Thyroid gland (tissue), 4 donors: ENCODE data around the gene LIMS2. TPM values are rescaled to one million over a fixed set of nuclear protein-coding genes. Genes with fewer than 3 reads are reported as not detected.

Experiments used
- DNase-seq, 2 donors: peaks; one replicate each; pipeline ENCODE4 v3.0.0-alpha.2; 2019
- H3K27ac ChIP-seq, 3 donors: fragments of 200-600 bp; sonication (generic); 1 replicate in 2 of 3; 2 replicates in 1 of 3; pipeline ENCODE4 v1.5.1; 2016 to 2019; ENCODE audit warnings: mild to moderate bottlenecking in 1 of 3, moderate library complexity in 1 of 3
- H3K27me3 ChIP-seq: fragments of 200-600 bp; sonication (generic); one replicate; pipeline ENCODE4 v1.5.1; 2019
- H3K36me3 ChIP-seq, 2 donors: fragments of 200-600 bp; sonication (generic); one replicate each; pipeline ENCODE4 v1.5.1; 2016 to 2019
- H3K4me1 ChIP-seq, 2 donors: fragments of 200-600 bp; sonication (generic); one replicate each; pipeline ENCODE4 v1.5.1; 2017 to 2019
- H3K4me3 ChIP-seq, 3 donors: fragments of 200-600 bp; sonication (generic); replicated peaks in 1 of 3; 1 replicate in 2 of 3; 2 replicates in 1 of 3; pipeline ENCODE4 v1.5.1; 2016; ENCODE audit warnings: mild to moderate bottlenecking in 1 of 3
- H3K9me3 ChIP-seq: fragments of 200-600 bp; sonication (generic); one replicate; pipeline ENCODE4 v1.5.1; 2017
- CTCF ChIP-seq, 6 experiments: fragments of 200-600 bp in 3 of 6; fragments of 450-650 bp in 3 of 6; sonication (generic) in 3 of 6; IDR thresholded peaks; one replicate each; pipeline ENCODE4 v1.5.1; 2016 to 2019; ENCODE audit warnings: antibody characterized with exemption in 6 of 6, mild to moderate bottlenecking in 2 of 6, inconsistent platforms in 1 of 6, moderate library complexity in 1 of 6
- POLR2A ChIP-seq, 2 donors: fragments of 450-650 bp; IDR thresholded peaks; one replicate each; pipeline ENCODE4 v1.6.1; 2017; ENCODE audit warnings: antibody characterized with exemption in 2 of 2, mild to moderate bottlenecking in 2 of 2, moderate library complexity in 1 of 2
- WGBS, 2 donors: methylation state at CpG; one replicate each; pipeline ENCODE4 v1.1.5; 2017; 5-methylcytosine and 5-hydroxymethylcytosine counted together
- intact Hi-C: fragments of 100-400 bp; cut with DNase I; formaldehyde crosslinking; loops from one replicate; pipeline ENCODE4 v1.15.1; 2023
- total RNA-seq, 4 donors: library from RNA; depleted of rRNA; stranded (reverse); fragments of >200 nt; gene quantifications; one replicate each; pipeline ENCODE4 v1.2.3, GENCODE V29; 2016

Gene LIMS2
- total RNA-seq, 4 donors from 2014 or later = 9.1 to 27.8 (median 14.2) TPM

GRCh38 chr2:127654084-127654837 lies 21.1 kb downstream of the LIMS2 start:
- no peaks in the 10 kb centered on the region for H3K27me3 ChIP-seq
- intact Hi-C loops = no loop called here
- WGBS, 2 donors = 83 to 93% methylated on average over 1 to 18 of the region's 24 CpGs
- no peak for DNase-seq
- no peak overlapping the region for H3K27ac ChIP-seq
- TF ChIP-seq POLR2A (IDR thresholded peaks at IDR 0.05) (no peak), CTCF (IDR thresholded peaks at IDR 0.05) (no peak)
- H3K4me1 ChIP-seq = peaks cover 8 to 49% of the 10 kb centered on the region in 2 donors
- no peaks in the 10 kb centered on the region for H3K36me3 ChIP-seq
- H3K9me3 ChIP-seq = no peaks in the 10 kb centered on the region
- H3K4me3 ChIP-seq = no peak overlapping the region

GRCh38 chr2:127653421-127654083 lies 21.8 kb downstream of the LIMS2 start:
- TF ChIP-seq CTCF (IDR thresholded peaks at IDR 0.05) (no peak), POLR2A (IDR thresholded peaks at IDR 0.05) (no peak)
- H3K4me1 ChIP-seq = peaks cover 10 to 46% of the 10 kb centered on the region in 2 donors
- DNase-seq = no peak
- no peaks in the 10 kb centered on the region for H3K36me3 ChIP-seq
- no peaks in the 10 kb centered on the region for H3K9me3 ChIP-seq
- intact Hi-C loops = no loop called here
- WGBS, 2 donors = 89 to 92% methylated on average over 15 to 16 of the region's 16 CpGs
- H3K27ac ChIP-seq = no peak overlapping the region
- H3K4me3 ChIP-seq = no peak overlapping the region
- no peaks in the 10 kb centered on the region for H3K27me3 ChIP-seq

- WGBS, 2 donors = 81 to 86% methylated on average over 25 of the region's 25 CpGs
- TF ChIP-seq CTCF (IDR thresholded peaks at IDR 0.05) (no peak), POLR2A (IDR thresholded peaks at IDR 0.05) (no peak)
- intact Hi-C loops = no loop called here
- Histone ChIP-seq H3K36me3 (no peaks in the 10 kb centered on the region), H3K4me1 (peaks cover 10 to 44% of the 10 kb centered on the region in 2 donors), H3K27ac (peak overlapping the region in 1 of 3 donors; percentile 32), H3K4me3 (no peak overlapping the region), H3K9me3 (no peaks in the 10 kb centered on the region), H3K27me3 (no peaks in the 10 kb centered on the region)
- no peak for DNase-seq
Observed at GRCh38 chr2:127652786-127653357, 22.5 kb downstream of the LIMS2 start.

- WGBS, 2 donors = 63 to 75% methylated on average over 11 to 14 of the region's 14 CpGs
- no peaks in the 10 kb centered on the region for H3K9me3 ChIP-seq
- H3K27ac ChIP-seq = peak overlapping the region in 2 of 3 donors; percentile 24 to 32
- H3K27me3 ChIP-seq = no peaks in the 10 kb centered on the region
- intact Hi-C loops = no loop called here
- no peak overlapping the region for H3K4me3 ChIP-seq
- TF ChIP-seq POLR2A (IDR thresholded peaks at IDR 0.05) = no peak
- TF ChIP-seq CTCF (IDR thresholded peaks at IDR 0.05) = no peak
- DNase-seq = peak; percentile 78 to 79
- H3K4me1 ChIP-seq = peaks cover 10 to 45% of the 10 kb centered on the region in 2 donors
- no peaks in the 10 kb centered on the region for H3K36me3 ChIP-seq
Observed at GRCh38 chr2:127651971-127652550, 23.3 kb downstream of the LIMS2 start.
